Measurements from ENCODE around the gene ADAMTS10.

ADAMTS10 gene

GRCh38 chr19:8544168-8544567 lies 66.3 kb downstream of the ADAMTS10 start:
- no peaks in the 10 kb centered on the region for H3K27me3 ChIP-seq
- no peak for TF ChIP-seq CTCF (IDR thresholded peaks at IDR 0.05)
- peaks cover 15 to 18% of the 10 kb centered on the region in 2 experiments for H3K4me1 ChIP-seq (ENCODE audit: control insufficient read depth in 1 of 2, insufficient read depth in 1 of 2, low read depth in 1 of 2, low read length in 1 of 2)
- H3K27ac ChIP-seq = peak overlapping the region; percentile 52
- H3K9me3 ChIP-seq = peaks cover 9% of the 10 kb centered on the region
- H3K4me3 ChIP-seq (ENCODE audit: low read depth in 1 of 2, low read length in 1 of 2) = no peak overlapping the region
- H3K36me3 ChIP-seq = peaks cover 99% of the 10 kb centered on the region

GRCh38 chr19:8539621-8540149 lies 70.8 kb downstream of the ADAMTS10 start:
- H3K4me3 ChIP-seq (ENCODE audit: low read depth in 1 of 2, low read length in 1 of 2) = no peak overlapping the region
- TF ChIP-seq CTCF (IDR thresholded peaks at IDR 0.05) = no peak
- H3K27me3 ChIP-seq = no peaks in the 10 kb centered on the region
- H3K36me3 ChIP-seq = peaks cover 99% of the 10 kb centered on the region
- H3K4me1 ChIP-seq (ENCODE audit: control insufficient read depth in 1 of 2, insufficient read depth in 1 of 2, low read depth in 1 of 2, low read length in 1 of 2) = peaks cover 15 to 18% of the 10 kb centered on the region in 2 experiments
- peaks cover 14% of the 10 kb centered on the region for H3K9me3 ChIP-seq
- peak overlapping the region; percentile 83 for H3K27ac ChIP-seq

- Histone ChIP-seq H3K27ac (peak overlapping the region; percentile 50), H3K27me3 (no peaks in the 10 kb centered on the region), H3K9me3 (peaks cover 14% of the 10 kb centered on the region), H3K4me3 (ENCODE audit: low read depth in 1 of 2, low read length in 1 of 2) (no peak overlapping the region), H3K4me1 (ENCODE audit: control insufficient read depth in 1 of 2, insufficient read depth in 1 of 2, low read depth in 1 of 2, low read length in 1 of 2) (peaks cover 15 to 18% of the 10 kb centered on the region in 2 experiments), H3K36me3 (peaks cover 100% of the 10 kb centered on the region)
- TF ChIP-seq CTCF (IDR thresholded peaks at IDR 0.05) = no peak
Measured at GRCh38 chr19:8537099-8537498, 73.4 kb downstream of the ADAMTS10 start.

GRCh38 chr19:8536282-8536681 lies 74.2 kb downstream of the ADAMTS10 start:
- H3K9me3 ChIP-seq = peaks cover 14% of the 10 kb centered on the region
- peak overlapping the region; percentile 50 for H3K27ac ChIP-seq
- H3K36me3 ChIP-seq = peaks cover 100% of the 10 kb centered on the region
- no peak overlapping the region for H3K4me3 ChIP-seq (ENCODE audit: low read depth in 1 of 2, low read length in 1 of 2)
- no peaks in the 10 kb centered on the region for H3K27me3 ChIP-seq
- TF ChIP-seq CTCF (IDR thresholded peaks at IDR 0.05) = no peak
- H3K4me1 ChIP-seq (ENCODE audit: control insufficient read depth in 1 of 2, insufficient read depth in 1 of 2, low read depth in 1 of 2, low read length in 1 of 2) = peaks cover 14% of the 10 kb centered on the region in 2 experiments

- no peaks in the 10 kb centered on the region for H3K27me3 ChIP-seq
- no peak overlapping the region for H3K4me3 ChIP-seq (ENCODE audit: low read depth in 1 of 2, low read length in 1 of 2)
- peak overlapping the region; percentile 35 for H3K27ac ChIP-seq
- peaks cover 22% of the 10 kb centered on the region for H3K9me3 ChIP-seq
- H3K36me3 ChIP-seq = peaks cover 100% of the 10 kb centered on the region
- TF ChIP-seq CTCF (IDR thresholded peaks at IDR 0.05) = no peak
- H3K4me1 ChIP-seq (ENCODE audit: control insufficient read depth in 1 of 2, insufficient read depth in 1 of 2, low read depth in 1 of 2, low read length in 1 of 2) = no peaks in the 10 kb centered on the region
Measured at GRCh38 chr19:8532225-8532624, 78.3 kb downstream of the ADAMTS10 start.

Data from neutrophil (primary cell).